Mesothelial cell of epicardium (in vitro differentiated cells): ENCODE data around the gene METAP1D. TPM values are rescaled to one million over a fixed set of nuclear protein-coding genes. Genes with fewer than 3 reads are reported as not detected.

Experiments
- DNase-seq, 2 experiments: peaks; one replicate each; pipeline ENCODE4 v3.0.0; 2021; ENCODE audit warnings: low spot score in 2 of 2; ENCODE audit not compliant: unreplicated experiment in 2 of 2
- H3K27ac Mint-ChIP-seq: 2 replicates; pipeline ENCODE4 v1.8.0; 2021; ENCODE audit warnings: mixed read lengths
- H3K27me3 Mint-ChIP-seq: 2 replicates; pipeline ENCODE4 v1.8.0; 2021; ENCODE audit warnings: low read depth, mixed read lengths
- H3K36me3 Mint-ChIP-seq: 2 replicates; pipeline ENCODE4 v1.8.0; 2021; ENCODE audit warnings: mixed read lengths
- H3K4me1 Mint-ChIP-seq: 2 replicates; pipeline ENCODE4 v1.8.0; 2021; ENCODE audit warnings: mixed read lengths
- H3K4me3 Mint-ChIP-seq: 2 replicates; pipeline ENCODE4 v1.8.0; 2021; ENCODE audit warnings: mild to moderate bottlenecking, moderate library complexity, mixed read lengths
- H3K9me3 Mint-ChIP-seq: 2 replicates; pipeline ENCODE4 v1.8.0; 2021; ENCODE audit warnings: mixed read lengths
- total RNA-seq: library from RNA; stranded (reverse); gene quantifications from 3 replicates; pipeline ENCODE4 v1.2.1, GENCODE V29; 2021
- TF ChIP-seq, protein P1 (sequence below): fragments of 200-600 bp; sonication (generic); IDR thresholded peaks from one replicate; pipeline ENCODE4 v1.5.0; 2021; ENCODE audit warnings: antibody characterized with exemption; ENCODE audit not compliant: unreplicated experiment

The METAP1D gene
- total RNA-seq, 1 donor from 2014 or later: 13.5 TPM

DNA sequence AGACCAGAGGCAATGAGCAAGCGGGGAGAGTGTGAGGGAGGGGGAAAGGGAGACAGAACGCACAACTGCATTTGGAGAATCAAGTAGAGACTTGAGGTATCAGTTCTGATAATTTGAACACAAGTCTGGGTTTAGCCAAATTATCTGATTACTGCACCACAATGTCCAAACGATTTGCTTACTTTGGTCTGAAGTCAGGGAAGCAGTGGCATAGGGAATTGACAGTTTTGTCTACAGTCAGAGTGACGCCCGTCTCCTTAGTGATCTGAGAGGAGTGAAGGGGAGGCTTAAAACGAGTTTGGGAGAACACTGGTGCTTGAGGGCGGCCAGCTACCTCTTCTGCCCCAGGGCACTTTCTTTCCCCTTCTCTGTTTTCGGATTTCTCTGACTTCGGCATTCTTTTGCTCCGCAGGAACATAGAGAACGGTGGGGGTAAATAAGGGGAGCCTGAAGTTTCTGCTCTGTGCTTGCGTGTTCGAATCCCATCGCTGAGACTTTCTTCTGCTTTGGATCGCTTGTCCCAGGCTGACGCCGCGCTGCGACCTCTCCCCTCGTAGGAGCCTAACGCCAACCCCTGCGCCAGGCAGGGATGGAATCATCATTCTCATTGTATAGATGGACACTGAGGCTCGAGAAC lies 105.8 kb downstream of the METAP1D start:
- DNase-seq: no peak
- Mint-ChIP-seq H3K36me3 (no peaks in the 10 kb centered on the region), H3K27me3 (peaks cover 81% of the 10 kb centered on the region), H3K4me1 (peaks cover 35% of the 10 kb centered on the region), H3K9me3 (no peaks in the 10 kb centered on the region), H3K4me3 (peak overlapping the region; percentile 67), H3K27ac (no peak overlapping the region)
- TF ChIP-seq, protein P1, sequence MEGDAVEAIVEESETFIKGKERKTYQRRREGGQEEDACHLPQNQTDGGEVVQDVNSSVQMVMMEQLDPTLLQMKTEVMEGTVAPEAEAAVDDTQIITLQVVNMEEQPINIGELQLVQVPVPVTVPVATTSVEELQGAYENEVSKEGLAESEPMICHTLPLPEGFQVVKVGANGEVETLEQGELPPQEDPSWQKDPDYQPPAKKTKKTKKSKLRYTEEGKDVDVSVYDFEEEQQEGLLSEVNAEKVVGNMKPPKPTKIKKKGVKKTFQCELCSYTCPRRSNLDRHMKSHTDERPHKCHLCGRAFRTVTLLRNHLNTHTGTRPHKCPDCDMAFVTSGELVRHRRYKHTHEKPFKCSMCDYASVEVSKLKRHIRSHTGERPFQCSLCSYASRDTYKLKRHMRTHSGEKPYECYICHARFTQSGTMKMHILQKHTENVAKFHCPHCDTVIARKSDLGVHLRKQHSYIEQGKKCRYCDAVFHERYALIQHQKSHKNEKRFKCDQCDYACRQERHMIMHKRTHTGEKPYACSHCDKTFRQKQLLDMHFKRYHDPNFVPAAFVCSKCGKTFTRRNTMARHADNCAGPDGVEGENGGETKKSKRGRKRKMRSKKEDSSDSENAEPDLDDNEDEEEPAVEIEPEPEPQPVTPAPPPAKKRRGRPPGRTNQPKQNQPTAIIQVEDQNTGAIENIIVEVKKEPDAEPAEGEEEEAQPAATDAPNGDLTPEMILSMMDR: no peak

DNA sequence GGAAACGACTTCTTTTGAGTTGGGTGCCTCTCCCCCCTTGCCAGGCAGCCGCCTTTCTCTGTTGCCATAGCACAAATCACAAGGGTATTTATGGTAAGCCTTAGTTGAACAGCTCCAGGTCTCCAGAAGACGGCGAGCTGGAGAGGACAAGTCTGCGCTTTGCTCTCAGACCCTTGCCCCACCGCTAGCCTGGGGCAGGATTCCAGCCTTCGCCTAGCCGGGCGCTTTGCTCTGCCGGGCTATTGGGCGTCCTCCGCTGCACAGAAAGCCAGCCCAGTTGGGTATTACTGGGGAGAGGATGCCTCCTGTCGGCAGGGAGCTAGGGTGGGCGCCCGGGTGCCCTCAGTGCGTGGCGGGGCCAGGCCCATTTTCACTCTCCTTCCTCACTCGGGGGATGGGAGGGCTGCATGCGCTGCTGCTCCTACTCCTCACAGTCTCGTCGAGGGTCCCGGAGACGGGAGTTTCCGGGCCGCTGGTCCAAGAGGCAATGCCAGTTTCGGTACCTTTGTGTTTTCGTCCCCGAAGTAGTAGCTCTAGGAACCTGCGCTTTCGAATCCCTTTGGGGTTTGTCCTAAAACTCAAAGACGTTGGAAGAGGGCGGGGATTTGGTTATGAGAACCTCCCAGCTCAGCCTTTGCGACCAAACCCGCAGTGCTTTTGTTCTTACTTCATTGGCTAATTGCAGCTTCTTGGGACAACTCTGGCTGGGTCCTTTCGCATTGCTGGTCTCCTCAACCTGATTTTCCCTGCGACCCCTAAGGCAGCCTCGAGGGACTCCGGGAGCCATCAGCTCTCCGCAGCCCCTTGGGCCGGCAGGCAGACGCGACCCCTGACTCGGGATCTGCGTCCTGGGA lies 106.6 kb downstream of the METAP1D start:
- Mint-ChIP-seq H3K4me1 (peaks cover 30% of the 10 kb centered on the region), H3K4me3 (peak overlapping the region; percentile 67), H3K36me3 (no peaks in the 10 kb centered on the region), H3K27ac (no peak overlapping the region), H3K27me3 (peaks cover 75% of the 10 kb centered on the region), H3K9me3 (no peaks in the 10 kb centered on the region)
- TF ChIP-seq, protein P1: no peak
- DNase-seq: peak; percentile 25 to 68

DNA sequence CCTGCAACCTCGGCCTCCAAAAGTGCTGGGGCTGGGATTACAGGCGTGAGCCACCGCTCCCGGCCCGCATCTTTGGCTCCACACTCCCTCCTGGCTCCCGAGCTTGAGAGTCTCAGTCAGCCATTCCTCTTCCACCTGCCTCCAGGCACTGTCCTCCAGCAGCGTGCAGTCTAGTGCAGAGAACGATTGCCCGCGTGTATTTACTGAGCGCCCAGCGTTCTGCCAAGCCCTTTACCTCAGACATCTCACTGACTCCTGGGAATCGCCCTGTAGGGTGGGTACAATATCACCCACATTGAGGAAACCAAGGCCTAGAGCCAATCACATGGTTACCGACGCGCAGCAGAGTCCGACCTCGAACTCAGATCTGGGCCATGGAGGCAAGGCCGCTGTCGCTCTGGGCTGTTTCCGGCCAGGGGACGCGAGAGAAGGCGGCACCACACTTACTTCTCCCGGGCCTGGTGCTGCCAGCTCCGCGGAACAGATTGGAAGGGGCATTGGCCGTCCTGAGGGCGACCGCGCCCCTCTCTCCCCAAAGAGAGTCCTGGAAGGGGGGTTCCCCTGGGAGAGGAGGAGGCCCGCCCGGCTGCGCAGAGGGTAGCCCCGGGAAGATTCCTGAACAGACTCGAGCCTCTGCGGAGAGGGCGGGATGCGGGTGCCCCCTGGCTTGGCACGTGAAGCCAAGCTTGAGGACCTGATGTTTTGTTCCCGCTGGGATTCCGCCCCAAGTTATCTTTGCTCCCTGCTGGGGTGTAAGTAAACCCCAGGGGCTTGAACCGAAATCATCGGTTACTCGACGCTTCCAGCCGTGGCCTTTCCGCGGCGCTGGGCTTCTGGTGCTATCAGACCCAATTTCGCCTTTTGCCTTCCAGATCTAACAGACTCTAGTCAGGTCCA lies 108.2 kb downstream of the METAP1D start:
- Mint-ChIP-seq H3K9me3 (no peaks in the 10 kb centered on the region), H3K4me3 (peak overlapping the region; percentile 22), H3K36me3 (no peaks in the 10 kb centered on the region), H3K4me1 (peaks cover 21% of the 10 kb centered on the region), H3K27ac (no peak overlapping the region), H3K27me3 (peaks cover 60% of the 10 kb centered on the region)
- no peak for DNase-seq
- TF ChIP-seq, protein P1: no peak

DNA sequence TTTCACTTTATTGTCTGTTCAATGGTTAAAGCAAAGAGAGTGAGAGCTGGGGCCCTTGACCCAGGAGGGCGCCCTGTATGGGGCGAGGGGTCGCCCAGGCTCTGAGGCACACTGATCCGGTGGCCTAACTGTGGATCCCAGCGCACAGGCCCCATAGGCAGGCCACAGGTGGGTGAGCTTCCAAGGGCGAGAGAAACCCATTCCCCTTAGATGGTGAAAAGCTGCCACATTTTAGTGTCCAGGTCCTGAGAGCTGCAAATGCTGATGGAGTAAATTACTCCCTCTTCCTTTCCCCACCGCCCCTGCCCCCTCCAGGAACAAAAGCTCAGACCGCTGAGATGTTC lies 108.8 kb downstream of the METAP1D start:
- Mint-ChIP-seq H3K4me3 (no peak overlapping the region), H3K9me3 (no peaks in the 10 kb centered on the region), H3K4me1 (peaks cover 15% of the 10 kb centered on the region), H3K27ac (no peak overlapping the region), H3K27me3 (peaks cover 53% of the 10 kb centered on the region), H3K36me3 (no peaks in the 10 kb centered on the region)
- DNase-seq: no peak
- TF ChIP-seq, protein P1: no peak

DNA sequence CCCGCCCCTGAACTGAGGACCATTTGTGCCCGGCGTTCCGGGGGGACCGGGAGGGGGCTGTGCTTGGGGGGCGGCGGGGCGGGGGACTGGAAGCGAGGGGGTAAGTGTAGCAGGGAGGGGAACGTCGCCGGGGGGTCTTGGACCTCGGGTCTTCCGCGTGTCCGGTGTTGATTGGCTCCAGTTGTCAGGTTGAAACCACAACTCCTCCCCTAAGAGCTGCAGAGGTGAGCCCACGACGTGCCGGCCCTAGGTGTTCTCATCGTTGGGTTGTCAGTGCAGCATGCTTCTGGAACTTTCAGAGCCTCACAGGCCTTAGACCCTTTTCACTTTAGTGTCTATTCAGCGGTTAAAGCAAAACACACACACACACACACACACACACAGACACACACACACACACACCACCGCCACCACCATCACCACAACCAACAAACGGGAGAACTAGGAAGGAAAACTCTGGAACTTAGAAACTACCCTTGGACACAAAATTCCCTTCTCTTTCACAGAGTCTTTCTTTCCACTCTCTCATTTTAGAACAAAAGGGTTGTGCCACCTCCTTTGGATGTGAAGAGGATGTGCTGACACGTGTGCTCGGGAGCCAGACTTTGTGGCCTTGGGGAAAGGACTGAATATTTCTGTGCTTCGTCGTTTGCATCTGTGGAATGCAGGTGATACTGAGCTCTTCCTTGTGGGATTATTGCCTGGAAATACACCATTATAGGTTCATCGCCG lies 109.7 kb downstream of the METAP1D start:
- no peak for DNase-seq
- no peak overlapping the region for H3K4me3 Mint-ChIP-seq
- no peak overlapping the region for H3K27ac Mint-ChIP-seq
- peaks cover 45% of the 10 kb centered on the region for H3K27me3 Mint-ChIP-seq
- H3K36me3 Mint-ChIP-seq: no peaks in the 10 kb centered on the region
- TF ChIP-seq, protein P1: no peak
- no peaks in the 10 kb centered on the region for H3K9me3 Mint-ChIP-seq
- H3K4me1 Mint-ChIP-seq: peaks cover 8% of the 10 kb centered on the region
